GM12878 (cell line): ENCODE measurements around the gene NEK5. TPM values are rescaled to one million over a fixed set of nuclear protein-coding genes. Genes with fewer than 3 reads are reported as not detected.

Source experiments
- ATAC-seq: fragments of 200-7000 bp; cut with Tn5 transposase; 3 replicates; pipeline ENCODE4 v1.9.1; 2020; ENCODE audit warnings: mild to moderate bottlenecking, moderate library complexity
- BruUV-seq: library from RNA; stranded (reverse); fragments of 400-500 nt; replicated peaks from 2 replicates; lab custom pipeline; 2021; lab: Mats Ljungman, UMichigan
- CTCF ChIA-PET: fragments of 300-600 bp; sonication (Branson Sonifier 250); formaldehyde crosslinking; extraction: SDS; loops from one replicate; lab custom pipeline; 2021; ENCODE audit warnings: inconsistent platforms; lab: Yijun Ruan, JAX
- POLR2A ChIA-PET: fragments of 350-600 bp; formaldehyde crosslinking; extraction: SDS; loops from one replicate; lab custom pipeline; 2021; ENCODE audit warnings: inconsistent platforms; lab: Charles Lee
- RAD21 ChIA-PET: fragments of 300-600 bp; sonication (Branson Sonifier 250); formaldehyde crosslinking; loops from one replicate; lab custom pipeline; 2023; ENCODE audit warnings: antibody characterized with exemption; ENCODE audit not compliant: unreplicated experiment; lab: Charles Lee
- SMC1A ChIA-PET: fragments of 300-600 bp; sonication (Branson Sonifier 250); formaldehyde crosslinking; loops from one replicate; lab custom pipeline; 2023; ENCODE audit not compliant: unreplicated experiment, uncharacterized antibody; lab: Charles Lee
- DNase-seq: peaks from one replicate; pipeline ENCODE4 v3.0.0-alpha.2; 2011; ENCODE audit warnings: low read depth, low spot score
- FAIRE-seq: peaks from 3 replicates; lab custom pipeline; 2011; peaks lifted over from hg19 to GRCh38; lab: Jason Lieb, UNC
- H2AFZ ChIP-seq: 2 replicates; pipeline ENCODE4 v1.6.0; 2011; ENCODE audit warnings: low read depth, low read length, control low read depth; ENCODE audit not compliant: control insufficient read depth
- H3K27ac ChIP-seq: 2 replicates; pipeline ENCODE4 v1.5.1; 2011; ENCODE audit warnings: control low read depth; ENCODE audit not compliant: control insufficient read depth, insufficient read depth
- H3K27me3 ChIP-seq, 2 experiments: replicated peaks in 1 of 2; 2 replicates each; pipeline versions ENCODE4 v1.6.0 to v1.6.1; 2011; ENCODE audit warnings: low read length in 1 of 2; ENCODE audit not compliant: control insufficient read depth in 2 of 2, insufficient read depth in 2 of 2
- H3K36me3 ChIP-seq, 2 experiments: 2 replicates each; pipeline ENCODE4 v1.5.1; 2011; ENCODE audit warnings: low read length in 1 of 2; ENCODE audit not compliant: control insufficient read depth in 2 of 2, insufficient read depth in 2 of 2
- H3K4me1 ChIP-seq: 2 replicates; pipeline ENCODE4 v1.6.1; 2011; ENCODE audit warnings: mild to moderate bottlenecking, low read length, moderate library complexity, mixed read lengths; ENCODE audit not compliant: control insufficient read depth, insufficient read depth
- H3K4me2 ChIP-seq: 2 replicates; pipeline ENCODE4 v1.6.0; 2011; ENCODE audit warnings: control low read depth; ENCODE audit not compliant: control insufficient read depth, insufficient read depth
- H3K4me3 ChIP-seq: fragments of 200-600 bp; sonication (generic); 2 replicates; pipeline ENCODE4 v1.5.1; 2016
- H3K79me2 ChIP-seq: 2 replicates; pipeline ENCODE4 v1.6.0; 2011; ENCODE audit warnings: low read length; ENCODE audit not compliant: control insufficient read depth, insufficient read depth
- H3K9ac ChIP-seq: 2 replicates; pipeline ENCODE4 v1.8.0; 2011; ENCODE audit warnings: low read length, control low read depth, mixed read lengths; ENCODE audit not compliant: control insufficient read depth, insufficient read depth
- H3K9me3 ChIP-seq: replicated peaks from 3 replicates; pipeline ENCODE4 v1.5.1; 2011; ENCODE audit warnings: mild to moderate bottlenecking, low read length; ENCODE audit not compliant: control insufficient read depth, insufficient read depth
- H4K20me1 ChIP-seq: 2 replicates; pipeline ENCODE4 v1.6.0; 2011; ENCODE audit not compliant: control insufficient read depth, insufficient read depth
- ATF7 ChIP-seq: fragments of 450-650 bp; IDR thresholded peaks from 2 replicates; pipeline ENCODE4 v1.6.1; 2016; ENCODE audit warnings: low read depth, mild to moderate bottlenecking
- BCLAF1 ChIP-seq: fragments of 450-650 bp; IDR thresholded peaks from 2 replicates; pipeline ENCODE4 v1.6.1; 2017; ENCODE audit warnings: antibody characterized with exemption, mild to moderate bottlenecking, moderate library complexity
- CHD1 ChIP-seq: IDR thresholded peaks from 2 replicates; pipeline ENCODE4 v1.6.1; 2012; ENCODE audit warnings: low read depth, low read length, improper control_type of control experiment
- E2F4 ChIP-seq: IDR thresholded peaks from 2 replicates; pipeline ENCODE4 v1.6.1; 2012; ENCODE audit warnings: low read depth, low read length, improper control_type of control experiment
- MTA3 ChIP-seq: IDR thresholded peaks from 2 replicates; pipeline ENCODE4 v1.6.1; 2012; ENCODE audit warnings: low read length, inconsistent platforms, borderline replicate concordance
- NFXL1 ChIP-seq: fragments of 450-650 bp; IDR thresholded peaks from 2 replicates; pipeline ENCODE4 v1.6.1; 2017; ENCODE audit warnings: antibody characterized with exemption, mild to moderate bottlenecking, borderline replicate concordance
- YBX1 ChIP-seq: fragments of 450-650 bp; IDR thresholded peaks from 2 replicates; pipeline ENCODE4 v1.6.1; 2016; ENCODE audit warnings: antibody characterized with exemption
- ZBTB4 ChIP-seq: fragments of 450-650 bp; formaldehyde crosslinking; IDR thresholded peaks from 2 replicates; pipeline ENCODE4 v1.4.0; 2022; ENCODE audit warnings: mild to moderate bottlenecking, moderate library complexity
- ZSCAN29 ChIP-seq: fragments of 450-650 bp; IDR thresholded peaks from 2 replicates; pipeline ENCODE4 v1.6.1; 2017; ENCODE audit warnings: mild to moderate bottlenecking, moderate library complexity
- WGBS: methylation state at CpG from one replicate; pipeline ENCODE4 v1.1.6; 2016; ENCODE audit warnings: low lambda C conversion rate; ENCODE audit not compliant: insufficient replicate concordance, insufficient coverage; ENCODE audit errors: missing lambda C conversion rate; 5-methylcytosine and 5-hydroxymethylcytosine counted together
- in situ Hi-C: fragments of 300-500 bp; cut with MboI; formaldehyde crosslinking; loops from 9 replicates; pipeline ENCODE4 v1.14.3; 2018; ENCODE audit warnings: mixed read lengths
- intact Hi-C: fragments of 100-400 bp; cut with micrococcal nuclease; formaldehyde crosslinking; loops from one replicate; pipeline ENCODE4 v1.14.2; 2022; ENCODE audit not compliant: unreplicated experiment
- polyA plus RNA-seq, 11 experiments: library from polyadenylated mRNA; depleted of rRNA in 4 of 11; unstranded in 6 of 11; stranded (reverse) in 5 of 11; fragments of >200 nt; fragmentation: Nextera tagmentation in 4 of 11; fragmentation: Illumina TruSeq in 1 of 11; extraction: Ambion mirVana in 4 of 11; extraction: Trizol in 1 of 11; gene quantifications; 1 replicate in 1 of 11; 2 replicates in 10 of 11; pipeline versions ENCODE4 v1.2.1 to v1.2.3, GENCODE V29; 2011 to 2016; ENCODE audit warnings: inconsistent platforms in 2 of 11, missing spikeins in 2 of 11, low read depth in 1 of 11
- total RNA-seq, 4 experiments: library from RNA; depleted of rRNA in 3 of 4; stranded (reverse); fragments of >200 nt in 3 of 4; fragmentation: Illumina TruSeq in 1 of 4; extraction: Trizol in 1 of 4; gene quantifications; 2 replicates each; pipeline versions ENCODE4 v1.2.1 to v1.2.3, GENCODE V29; 2013 to 2021

The NEK5 gene
- total and polyA plus RNA-seq, 10 of the 15 experiments (the other 5 are each of a cell fraction or from before 2014, with no cell fraction given): 0.04 to 0.32 (median 0.20) TPM; not detected in 6

- H3K79me2 ChIP-seq: no peaks in the 10 kb centered on the region
- no peak for FAIRE-seq
Observed at GRCh38 chr13:51997641-51998330, 131.1 kb downstream of the NEK5 start.

GRCh38 chr13:51997186-51997585 lies 131.7 kb downstream of the NEK5 start:
- Histone ChIP-seq H3K9me3 (no peaks in the 10 kb centered on the region), H3K9ac (no peak overlapping the region), H3K4me1 (no peaks in the 10 kb centered on the region), H4K20me1 (no peaks in the 10 kb centered on the region), H2AFZ (no peak overlapping the region), H3K27me3 (peaks cover 3 to 11% of the 10 kb centered on the region in 2 experiments; a peak in 3 of 4 replicates), H3K4me2 (no peak overlapping the region), H3K27ac (no peak overlapping the region), H3K79me2 (no peaks in the 10 kb centered on the region), H3K36me3 (no peaks in the 10 kb centered on the region), H3K4me3 (no peak overlapping the region)
- POLR2A ChIA-PET: no interaction called here
- intact Hi-C loops (loop anchor here (5.0 kb wide), 1 partner anchor 100 kb away; no protein-coding TSS in a partner anchor), in situ Hi-C loops (no loop called here)
- SMC1A ChIA-PET: no interaction called here
- DNase-seq (no peak), FAIRE-seq (no peak), ATAC-seq (no peak)
- BruUV-seq: no TSS peak
- RAD21 ChIA-PET: interaction anchor here (0.8 kb wide), 1 partner anchor 454 kb away, joined by 4 read pairs; no protein-coding TSS in a partner anchor
- CTCF ChIA-PET: interaction anchor here (1.0 to 1.5 kb wide), 3 partner anchors 15 to 132 kb away, joined by 3 to 5 read pairs (median 3); partner anchors contain the start of genes ALG11 and NEK5
- 45% methylated on average over 2 of the region's 2 CpGs for WGBS
- no peak for TF ChIP-seq ZBTB4
- no peak for TF ChIP-seq E2F4
- no peak for TF ChIP-seq YBX1
- TF ChIP-seq MTA3: no peak
- TF ChIP-seq BCLAF1: no peak
- no peak for TF ChIP-seq ZSCAN29
- no peak for TF ChIP-seq CHD1

More at GRCh38 chr13:51997641-51998330, 131.1 kb downstream of the NEK5 start:
- in situ Hi-C loops (no loop called here), intact Hi-C loops (loop anchor here (5.0 kb wide), 1 partner anchor 100 kb away; no protein-coding TSS in a partner anchor)
- ChIA-PET SMC1A (interaction anchor here (1.4 kb wide), 1 partner anchor 124 kb away, joined by 3 read pairs; no protein-coding TSS in a partner anchor), CTCF (interaction anchor here (1.0 to 1.5 kb wide), 3 partner anchors 14 to 131 kb away, joined by 3 to 5 read pairs (median 3); partner anchors contain the start of genes ALG11 and NEK5), POLR2A (no interaction called here), RAD21 (interaction anchor here (0.8 to 1.2 kb wide), 2 partner anchors 85 to 453 kb away, joined by 3 to 4 read pairs; no protein-coding TSS in a partner anchor)
- TF ChIP-seq ATF7 (no peak), NFXL1 (no peak)
- no peak overlapping the region for H3K27ac ChIP-seq
- H3K36me3 ChIP-seq: no peaks in the 10 kb centered on the region
- H4K20me1 ChIP-seq: no peaks in the 10 kb centered on the region
- 3% methylated on average over 8 of the region's 8 CpGs for WGBS
- H3K27me3 ChIP-seq: peaks cover 3 to 11% of the 10 kb centered on the region in 2 experiments; a peak in 3 of 4 replicates
- no peak overlapping the region for H2AFZ ChIP-seq
- no peaks in the 10 kb centered on the region for H3K9me3 ChIP-seq
- DNase-seq (no peak), ATAC-seq (no peak)
- H3K4me2 ChIP-seq: no peak overlapping the region
- no peak overlapping the region for H3K9ac ChIP-seq
- no TSS peak for BruUV-seq
- no peak overlapping the region for H3K4me3 ChIP-seq
- no peaks in the 10 kb centered on the region for H3K4me1 ChIP-seq
